ENCODE measurements around the gene HSPA12B. TPM values are rescaled to one million over a fixed set of nuclear protein-coding genes. Genes with fewer than 3 reads are reported as not detected.

Gene HSPA12B
- total and polyA plus RNA-seq, 2 of the 8 experiments (the other 6 are each of a cell fraction or from before 2014, with no cell fraction given): 2.2 to 4.3 TPM

DNA sequence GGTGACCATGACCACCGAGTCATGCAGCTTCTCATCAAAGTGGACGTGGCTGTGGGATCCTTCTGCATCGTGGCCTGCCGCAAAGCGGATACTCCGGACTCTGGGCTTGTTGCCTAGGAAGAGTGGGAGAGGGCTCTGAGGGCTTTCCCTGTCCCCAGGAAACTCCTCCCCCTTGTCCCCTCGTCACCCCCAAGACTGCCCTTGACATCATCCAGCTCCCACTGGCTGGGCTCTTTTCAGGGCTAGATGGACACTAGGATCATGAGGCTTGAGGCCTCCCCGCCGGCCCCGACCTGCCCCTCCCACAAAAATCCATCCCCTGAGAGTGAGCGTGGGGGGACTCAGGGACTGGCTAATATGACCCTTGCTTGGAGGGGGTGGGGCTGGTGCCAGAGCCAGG, 26.1 kb downstream of the HSPA12B start:
- Histone ChIP-seq H3K4me3 (ENCODE audit: extremely low read depth in 1 of 4, insufficient read depth in 2 of 4, low read depth in 3 of 4, low read length in 4 of 4) (no peak overlapping the region), H2BK5ac (ENCODE audit: low read depth, low read length) (no peak overlapping the region), H3K23me2 (ENCODE audit: low read depth, low read length) (no peaks in the 10 kb centered on the region), H3K9ac (replicated peaks in 1 of 4; ENCODE audit: extremely low read depth in 1 of 4, low read depth in 3 of 4, low read length in 3 of 4) (no peak overlapping the region), H3K36me3 (ENCODE audit: control insufficient read depth in 2 of 4, insufficient read depth in 4 of 4, low read length in 3 of 4) (peaks cover 0 to 15% (median 2%) of the 10 kb centered on the region in 4 experiments; a peak in 5 of 8 replicates), H2BK15ac (ENCODE audit: low read length) (no peak overlapping the region), H4K8ac (ENCODE audit: extremely low read depth, insufficient read depth, low read length) (no peak overlapping the region), H3K14ac (ENCODE audit: insufficient read length) (no peak overlapping the region), H2AK5ac (ENCODE audit: low read depth, low read length) (no peak overlapping the region), H4K91ac (replicated peaks; ENCODE audit: insufficient read length, low read length) (no peak overlapping the region), H3K4me1 (replicated peaks in 1 of 4; ENCODE audit: control insufficient read depth in 3 of 4, insufficient read depth in 4 of 4, low read length in 3 of 4) (no peaks in the 10 kb centered on the region; a peak in 1 of 7 replicates), H4K5ac (ENCODE audit: insufficient read length, low read depth, low read length) (no peak overlapping the region), H2BK12ac (ENCODE audit: low read depth, low read length) (no peak overlapping the region), H3K18ac (ENCODE audit: extremely low read depth, low read length) (no peak overlapping the region), H3K56ac (replicated peaks; ENCODE audit: insufficient read length, low read depth, low read length) (no peak overlapping the region), H3K4me2 (ENCODE audit: insufficient read depth in 1 of 2, low read depth in 2 of 2, low read length in 2 of 2) (no peak overlapping the region), H2BK120ac (replicated peaks; ENCODE audit: low read depth, low read length) (no peak overlapping the region), H3K79me1 (ENCODE audit: low read depth, low read length) (peaks cover 8% of the 10 kb centered on the region), H3K27ac (ENCODE audit: low read depth, low read length) (no peak overlapping the region), H2BK20ac (ENCODE audit: low read length) (no peak overlapping the region), H3K27me3 (replicated peaks in 1 of 4; ENCODE audit: control insufficient read depth in 3 of 4, extremely low read depth in 1 of 4, insufficient read depth in 3 of 4, low read length in 3 of 4) (no peaks in the 10 kb centered on the region), H2AFZ (ENCODE audit: low read length) (no peak overlapping the region), H3K4ac (replicated peaks; ENCODE audit: insufficient read length, low read depth, low read length) (no peak overlapping the region), H3K23ac (ENCODE audit: insufficient read length) (no peak overlapping the region), H4K20me1 (replicated peaks in 1 of 2; ENCODE audit: control insufficient read depth in 1 of 2, insufficient read depth in 2 of 2, low read length in 2 of 2) (peaks cover 6 to 17% of the 10 kb centered on the region in 2 experiments), H3K9me3 (ENCODE audit: insufficient read depth in 2 of 2, low read depth in 1 of 2, low read length in 1 of 2) (no peaks in the 10 kb centered on the region), H3K79me2 (ENCODE audit: control insufficient read depth in 1 of 2, insufficient read depth in 2 of 2, low read length in 2 of 2) (peaks cover 0 to 5% of the 10 kb centered on the region in 2 experiments; a peak in 1 of 4 replicates)
- ChIA-PET POLR2A (ENCODE audit: partially characterized antibody) (interaction anchor here (1.1 to 5.9 kb wide), 5 partner anchors 6 to 128 kb away, joined by 3 to 46 read pairs (median 13); partner anchors contain the start of gene ADISSP), CTCF (ENCODE audit: partially characterized antibody) (interaction anchor here (0.6 to 18.6 kb wide), 6 partner anchors 5 to 82 kb away, joined by 3 to 277 read pairs (median 116); partner anchors contain the start of genes ADISSP and HSPA12B)
- TF ChIP-seq TAF7 (optimal IDR thresholded peaks at IDR 0.05; ENCODE audit: borderline replicate concordance, low read depth, low read length) (no peak), SAP30 (IDR thresholded peaks at IDR 0.05; ENCODE audit: insufficient read depth, insufficient replicate concordance, low read length) (no peak), CHD2 (IDR thresholded peaks at IDR 0.05; ENCODE audit: low read length) (no peak), CTBP2 (IDR thresholded peaks at IDR 0.05; ENCODE audit: borderline replicate concordance, insufficient read depth, insufficient read length, low read length) (no peak), YY1 (IDR thresholded peaks at IDR 0.05; ENCODE audit: low read depth, low read length) (no peak), BCL11A (IDR thresholded peaks at IDR 0.05; ENCODE audit: low read depth in 2 of 2, low read length in 2 of 2) (no peak), SUZ12 (IDR thresholded peaks at IDR 0.05; ENCODE audit: low read length) (no peak), EZH2 (IDR thresholded peaks at IDR 0.05; ENCODE audit: low read depth, low read length, severe bottlenecking) (no peak), KDM4A (IDR thresholded peaks at IDR 0.05; ENCODE audit: low read depth, low read length, severe bottlenecking) (no peak), HDAC2 (IDR thresholded peaks at IDR 0.05; ENCODE audit: borderline replicate concordance in 1 of 2, low read depth in 2 of 2, low read length in 2 of 2) (no peak)
- TF ChIP-seq, protein P1, sequence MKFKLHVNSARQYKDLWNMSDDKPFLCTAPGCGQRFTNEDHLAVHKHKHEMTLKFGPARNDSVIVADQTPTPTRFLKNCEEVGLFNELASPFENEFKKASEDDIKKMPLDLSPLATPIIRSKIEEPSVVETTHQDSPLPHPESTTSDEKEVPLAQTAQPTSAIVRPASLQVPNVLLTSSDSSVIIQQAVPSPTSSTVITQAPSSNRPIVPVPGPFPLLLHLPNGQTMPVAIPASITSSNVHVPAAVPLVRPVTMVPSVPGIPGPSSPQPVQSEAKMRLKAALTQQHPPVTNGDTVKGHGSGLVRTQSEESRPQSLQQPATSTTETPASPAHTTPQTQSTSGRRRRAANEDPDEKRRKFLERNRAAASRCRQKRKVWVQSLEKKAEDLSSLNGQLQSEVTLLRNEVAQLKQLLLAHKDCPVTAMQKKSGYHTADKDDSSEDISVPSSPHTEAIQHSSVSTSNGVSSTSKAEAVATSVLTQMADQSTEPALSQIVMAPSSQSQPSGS (IDR thresholded peaks at IDR 0.05; ENCODE audit: low read length): no peak
- FAIRE-seq (no peak), DNase-seq (ENCODE audit: low read depth in 1 of 2, low spot score in 2 of 2) (no peak)
- WGBS, 2 experiments (ENCODE audit: extremely low coverage in 1 of 2, insufficient coverage in 1 of 2, insufficient read length in 1 of 2, insufficient replicate concordance in 2 of 2, low coverage in 1 of 2, low lambda C conversion rate in 2 of 2, missing lambda C conversion rate in 1 of 2): 93% methylated on average over 11 of the region's 11 CpGs; no CpG with 5 or more reads in 1 of the 2 experiments

Measured in H1 (cell line).